ENCODE measurements around the gene CSRNP2.
A peak's percentile ranks its signal among the peaks of the same experiment; 100 is the strongest.

The CSRNP2 gene

DNA sequence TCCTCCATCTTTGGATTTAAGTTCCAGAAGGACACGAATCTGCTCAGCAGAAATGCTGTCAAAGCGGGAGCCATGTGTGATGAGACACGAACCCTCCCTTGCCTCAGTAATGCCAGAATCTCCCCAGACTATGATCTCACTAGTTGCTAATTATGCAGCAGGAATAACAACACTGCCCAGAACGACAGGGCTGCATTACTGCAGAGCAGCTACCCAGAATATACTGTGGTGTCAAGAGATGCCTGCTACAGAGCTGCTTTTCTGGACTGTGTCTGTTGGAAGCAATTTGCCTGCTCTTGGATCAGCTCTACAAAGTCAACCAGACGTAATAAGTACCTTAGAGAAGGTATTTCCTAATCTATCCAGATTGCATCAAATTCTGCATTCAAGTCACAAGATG is 5.5 kb downstream of the CSRNP2 start:
- DNase-seq: no peak

DNA sequence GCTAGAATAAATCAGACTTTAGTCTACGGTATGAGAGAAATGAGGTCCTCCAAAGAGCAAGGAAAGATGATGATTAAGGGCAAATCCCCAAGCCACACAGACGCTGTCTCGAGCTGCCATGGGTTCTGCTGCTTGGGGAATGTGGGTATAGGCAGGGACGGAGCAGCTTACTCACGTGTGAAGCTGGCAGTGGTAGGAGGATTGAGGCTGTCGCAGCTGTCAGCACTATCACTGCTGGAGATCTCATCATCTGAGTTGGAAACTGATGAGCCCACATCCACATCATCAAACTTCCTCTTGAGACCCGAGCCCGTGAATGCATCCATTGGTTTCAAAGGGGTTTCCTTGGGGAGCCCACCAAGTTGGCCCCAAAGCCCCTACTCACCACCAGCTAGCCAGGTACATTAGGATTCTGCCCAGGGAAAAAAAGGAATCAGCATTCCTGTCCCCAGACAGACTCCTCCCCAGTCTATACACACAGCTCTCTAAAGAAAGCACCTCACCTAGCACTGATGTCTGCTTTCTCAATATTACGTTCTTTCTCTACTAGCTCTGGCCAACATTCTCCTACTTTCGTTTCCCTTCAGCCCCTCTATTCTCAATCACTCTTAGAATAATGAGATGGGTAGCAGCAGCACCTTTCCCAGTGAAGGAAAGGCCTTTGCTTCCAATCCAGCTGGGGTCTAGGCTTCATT is 7.0 kb downstream of the CSRNP2 start:
- DNase-seq: no peak

DNA sequence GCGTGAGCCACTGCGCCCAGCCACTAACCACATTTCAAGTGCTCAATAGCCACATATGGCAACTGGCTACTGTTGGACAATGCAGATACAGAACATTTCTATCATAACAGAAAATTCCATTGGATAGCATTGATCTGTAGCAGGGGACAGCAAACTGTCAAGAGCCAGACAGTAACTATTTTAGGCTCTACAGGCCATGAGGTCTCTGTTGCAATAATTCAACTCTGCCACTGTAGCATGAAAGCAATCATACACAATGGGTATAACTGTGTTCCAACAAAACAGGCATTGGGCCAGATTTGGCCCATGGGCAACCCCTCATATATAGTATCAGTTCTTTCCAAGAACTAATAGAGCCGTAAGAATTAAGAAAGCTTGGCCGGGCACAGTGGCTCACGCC is 8.0 kb downstream of the CSRNP2 start:
- no peak for DNase-seq

DNA sequence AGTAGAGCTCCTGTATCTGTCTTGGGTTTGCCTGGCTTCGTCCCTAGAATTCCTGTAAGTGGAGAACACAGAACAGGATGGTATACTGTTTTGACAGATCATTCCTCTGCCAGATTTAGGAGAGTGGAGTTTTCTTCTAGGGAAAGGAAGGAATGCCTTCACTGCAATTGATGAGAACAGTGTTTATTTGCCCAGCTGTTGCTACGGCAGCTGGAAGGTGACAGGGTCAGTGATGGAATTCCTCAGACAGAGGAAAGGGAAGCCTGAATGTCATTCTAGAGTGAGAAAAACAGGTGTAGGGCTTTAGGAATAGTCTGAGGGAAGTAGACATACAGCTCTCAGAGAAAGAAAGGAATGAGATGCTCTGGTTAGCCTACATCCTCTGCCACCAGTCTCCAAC is 11.7 kb downstream of the CSRNP2 start:
- DNase-seq: no peak

DNA sequence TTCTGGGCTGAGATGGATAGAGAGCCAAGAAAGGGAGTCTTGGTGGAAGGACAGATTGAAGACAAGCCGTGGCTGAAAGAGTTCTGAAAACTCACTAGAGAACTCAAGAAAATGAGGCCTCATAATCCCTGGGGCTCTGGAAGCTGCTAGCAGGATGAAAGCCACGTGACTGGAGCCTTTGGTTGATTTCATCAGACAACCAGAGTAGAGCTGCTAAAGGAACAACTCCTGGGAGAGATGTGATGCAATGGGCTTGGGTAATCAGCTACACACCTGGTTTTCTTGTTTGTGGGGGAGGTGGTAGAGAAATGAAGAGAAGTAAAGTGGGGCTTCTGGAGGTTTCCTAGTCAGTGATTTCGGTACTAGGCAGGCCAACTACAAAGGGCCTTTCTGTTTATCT is 13.4 kb downstream of the CSRNP2 start:
- no peak for DNase-seq

DNA sequence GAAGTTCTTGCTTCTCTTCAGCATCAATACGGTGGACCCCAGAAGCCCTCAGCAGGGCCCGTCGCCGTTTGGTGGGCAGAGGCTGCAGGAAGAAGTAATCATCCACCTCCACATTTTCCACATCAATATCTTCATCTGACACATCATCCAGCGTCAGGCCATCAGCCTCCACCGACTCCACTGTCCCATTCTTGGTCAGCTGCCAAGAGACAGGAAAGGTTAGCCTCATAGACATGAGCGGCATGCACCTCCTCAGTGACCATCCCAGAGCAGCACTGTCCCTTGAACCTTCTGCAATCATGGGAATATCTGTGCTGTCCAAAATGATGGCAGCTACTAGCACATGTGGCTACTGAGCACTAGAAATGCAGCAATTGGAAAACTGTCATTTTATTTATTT is 15.6 kb downstream of the CSRNP2 start:
- no peak for DNase-seq

DNA sequence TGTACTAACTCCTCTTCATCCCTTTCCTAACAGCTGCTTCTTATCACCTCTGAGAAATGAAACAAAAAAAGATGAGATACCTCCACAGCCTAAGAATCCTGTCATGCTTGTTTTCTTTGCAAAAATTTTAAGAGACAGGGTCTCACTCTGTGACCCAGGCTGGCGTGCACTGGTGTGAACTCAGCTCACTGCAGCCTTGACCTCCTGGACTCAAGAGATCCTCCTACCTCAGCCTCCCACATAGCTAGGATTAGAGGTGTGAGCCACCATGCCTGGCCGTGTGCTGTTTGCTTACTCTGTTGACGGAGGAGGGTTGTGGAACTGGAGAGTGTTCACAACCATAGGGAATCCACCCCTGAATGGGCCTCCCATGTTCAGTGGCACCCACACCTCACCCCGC is 16.2 kb downstream of the CSRNP2 start:
- DNase-seq: no peak

DNA sequence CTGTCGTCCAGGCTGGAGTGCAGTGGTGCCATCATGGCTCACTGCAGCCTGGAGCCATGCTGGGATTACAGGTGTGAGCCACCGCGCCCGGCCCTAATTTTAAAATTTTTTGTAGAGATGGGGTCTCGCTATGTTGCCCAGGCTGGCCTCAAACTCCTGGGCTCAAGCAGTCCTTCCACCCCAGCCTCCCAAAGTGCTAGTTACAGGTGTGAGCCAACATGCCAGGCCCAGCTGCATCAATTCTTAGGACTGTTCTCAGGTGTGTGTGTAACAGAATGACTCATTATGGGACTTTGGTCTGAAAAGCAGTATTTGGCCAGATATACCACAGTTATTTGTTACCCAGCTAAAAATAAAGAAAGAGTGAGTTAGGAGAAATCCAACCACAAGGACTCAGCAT is 17.9 kb downstream of the CSRNP2 start:
- DNase-seq: no peak

DNA sequence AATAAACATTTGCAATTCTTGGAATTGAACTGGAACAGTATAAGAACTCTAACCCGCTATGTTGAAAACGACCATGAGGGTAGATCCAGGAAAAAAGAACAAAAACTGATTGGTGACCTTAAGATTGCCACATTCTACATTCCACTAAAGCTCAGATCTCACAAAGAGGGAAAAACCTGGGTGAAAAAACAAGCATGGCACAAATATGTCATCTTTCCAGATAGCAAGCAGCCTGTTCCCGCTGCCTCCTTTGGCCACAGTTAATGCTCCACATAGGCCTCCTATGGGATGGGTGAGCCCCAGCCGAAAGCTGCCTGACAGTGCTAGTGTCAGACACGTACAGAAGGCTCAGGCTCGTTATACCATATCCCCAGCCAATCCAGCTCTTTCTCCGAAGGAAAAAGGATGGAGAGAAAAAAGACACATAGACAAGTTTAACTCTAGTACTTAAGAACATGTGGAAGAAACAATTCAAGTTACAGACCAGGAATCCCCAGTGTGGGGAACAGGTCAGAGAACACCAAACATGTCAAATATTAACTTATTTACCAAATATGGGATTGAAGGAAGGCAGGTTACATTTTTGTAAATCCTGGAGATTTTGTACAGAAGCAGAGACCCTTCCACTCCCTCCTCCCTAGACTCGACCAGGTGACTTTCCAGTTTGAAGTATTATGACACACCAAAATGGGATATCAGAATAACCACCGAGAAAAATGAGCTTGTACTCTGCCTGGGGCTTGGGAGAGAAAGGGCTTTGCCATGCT is 20.6 kb downstream of the CSRNP2 start:
- no peak for DNase-seq

DNA sequence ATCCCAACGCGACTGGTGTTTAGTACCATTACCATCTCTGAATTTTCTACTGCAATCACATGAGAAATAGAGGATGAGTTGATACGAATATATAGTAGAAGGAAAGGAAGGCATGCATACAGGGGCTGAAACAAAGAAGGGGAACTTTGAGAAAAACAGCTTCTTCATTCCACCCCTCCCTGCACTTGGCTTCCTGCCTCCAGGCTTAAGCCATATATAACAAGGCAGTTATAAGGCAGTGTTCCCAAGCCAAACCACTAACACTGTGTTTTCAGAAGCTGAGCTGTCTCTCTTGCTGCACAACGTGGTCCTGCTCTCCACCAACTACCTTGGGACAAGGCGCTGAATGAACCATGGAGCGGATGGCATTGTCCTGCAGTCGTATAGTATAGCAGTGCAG is 24.3 kb downstream of the CSRNP2 start:
- DNase-seq: no peak

DNA sequence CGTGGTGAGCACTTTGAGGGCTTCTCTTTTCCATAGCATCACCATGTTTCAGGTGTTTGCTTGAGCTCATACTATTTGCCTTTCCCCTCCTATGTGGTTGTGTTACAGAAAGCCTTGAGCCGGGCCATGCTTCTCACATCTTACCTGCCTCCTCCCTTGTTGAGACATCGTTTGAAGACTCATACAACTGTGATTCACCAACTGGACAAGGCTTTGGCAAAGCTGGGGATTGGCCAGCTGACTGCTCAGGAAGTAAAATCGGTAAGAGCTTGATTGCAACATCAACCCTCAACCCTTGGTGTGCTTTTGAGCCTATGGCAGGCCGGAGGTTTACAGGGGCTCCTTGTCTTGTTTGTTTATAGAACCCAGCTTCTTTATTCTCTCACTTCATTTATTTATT is 27.2 kb downstream of the CSRNP2 start:
- DNase-seq: no peak

DNA sequence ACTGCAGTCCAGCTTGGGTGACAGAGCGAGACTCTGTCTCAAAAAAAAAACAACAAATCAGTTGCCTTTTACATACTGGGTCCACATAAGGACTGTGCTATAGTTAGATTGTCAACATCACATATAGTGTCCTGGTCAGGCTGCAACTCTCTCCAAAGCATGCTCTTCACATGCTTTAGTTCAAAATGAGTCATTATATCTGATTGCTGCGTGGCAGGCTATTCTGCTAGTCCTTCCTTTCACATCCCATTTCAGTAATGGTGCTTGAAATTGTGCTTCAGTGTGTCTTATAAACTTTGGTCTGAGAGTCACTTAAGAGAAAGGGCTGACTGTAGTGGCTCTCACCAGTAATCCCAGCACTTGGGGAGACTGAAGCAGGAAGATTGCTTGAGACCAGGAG is 28.3 kb downstream of the CSRNP2 start:
- no peak for DNase-seq

DNA sequence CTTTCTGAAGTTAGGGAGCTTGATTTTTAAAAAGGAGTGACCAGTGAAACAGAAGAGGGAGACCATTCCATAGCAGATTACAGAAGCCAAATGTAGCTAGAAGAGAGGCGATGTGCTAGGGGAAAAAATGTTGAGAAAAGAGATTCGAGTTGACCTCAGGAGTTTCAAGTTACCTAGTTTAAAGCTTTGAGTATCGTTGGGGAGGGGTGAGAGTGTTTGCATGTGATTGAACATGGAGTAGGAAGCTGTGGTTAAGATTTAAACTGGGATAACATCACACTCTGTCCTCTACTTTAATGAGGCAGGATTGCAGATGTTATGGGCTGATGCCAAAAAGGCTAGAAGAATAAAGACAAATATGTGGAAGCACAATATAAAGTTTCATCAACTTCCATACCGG is 31.6 kb downstream of the CSRNP2 start:
- no peak for DNase-seq

DNA sequence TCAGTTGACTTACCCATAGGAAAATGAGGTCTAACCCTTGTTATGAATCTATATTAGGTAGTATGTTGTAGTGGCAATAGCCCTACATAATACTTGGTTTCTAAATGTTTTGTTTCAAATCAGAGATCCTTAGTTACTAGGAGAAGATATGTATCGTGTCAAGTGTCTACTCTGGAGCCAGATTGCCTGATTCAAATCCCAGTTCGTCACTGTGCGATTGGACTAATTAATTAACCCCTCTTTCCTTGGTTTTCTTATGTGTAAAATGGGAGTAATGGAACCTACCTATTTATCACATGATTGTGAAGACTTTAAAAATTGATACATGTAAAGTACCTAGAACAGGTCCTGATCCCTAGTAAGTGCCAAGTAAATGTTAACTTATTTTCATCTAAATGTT is 33.9 kb downstream of the CSRNP2 start:
- no peak for DNase-seq

DNA sequence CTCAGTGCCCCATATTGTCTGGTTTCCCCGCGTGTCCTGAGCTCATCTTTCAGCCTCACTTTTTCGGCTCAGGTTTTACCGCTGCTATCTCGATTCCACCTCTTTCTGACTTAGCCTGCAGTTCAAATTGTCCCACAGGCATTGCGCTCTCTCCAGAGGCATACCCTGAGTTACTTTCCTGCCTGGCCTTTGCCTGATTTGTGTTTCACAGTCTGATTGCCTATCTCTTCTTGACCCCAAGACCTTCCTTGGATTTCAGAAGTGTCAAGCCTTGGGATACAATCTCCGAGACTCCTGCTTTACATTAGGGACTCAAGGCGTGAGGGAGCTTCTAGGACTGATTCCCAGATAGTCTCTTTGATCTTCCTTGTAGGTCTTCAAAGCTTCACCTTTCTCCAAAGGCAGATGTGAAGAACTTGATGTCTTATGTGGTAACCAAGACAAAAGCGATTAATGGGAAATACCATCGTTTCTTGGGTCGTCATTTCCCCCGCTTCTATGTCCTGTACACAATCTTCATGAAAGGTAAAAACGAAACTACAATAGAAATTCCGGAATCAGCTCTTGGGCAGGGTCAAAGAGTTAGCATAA is 34.6 kb downstream of the CSRNP2 start:
- DNase-seq: no peak

DNA sequence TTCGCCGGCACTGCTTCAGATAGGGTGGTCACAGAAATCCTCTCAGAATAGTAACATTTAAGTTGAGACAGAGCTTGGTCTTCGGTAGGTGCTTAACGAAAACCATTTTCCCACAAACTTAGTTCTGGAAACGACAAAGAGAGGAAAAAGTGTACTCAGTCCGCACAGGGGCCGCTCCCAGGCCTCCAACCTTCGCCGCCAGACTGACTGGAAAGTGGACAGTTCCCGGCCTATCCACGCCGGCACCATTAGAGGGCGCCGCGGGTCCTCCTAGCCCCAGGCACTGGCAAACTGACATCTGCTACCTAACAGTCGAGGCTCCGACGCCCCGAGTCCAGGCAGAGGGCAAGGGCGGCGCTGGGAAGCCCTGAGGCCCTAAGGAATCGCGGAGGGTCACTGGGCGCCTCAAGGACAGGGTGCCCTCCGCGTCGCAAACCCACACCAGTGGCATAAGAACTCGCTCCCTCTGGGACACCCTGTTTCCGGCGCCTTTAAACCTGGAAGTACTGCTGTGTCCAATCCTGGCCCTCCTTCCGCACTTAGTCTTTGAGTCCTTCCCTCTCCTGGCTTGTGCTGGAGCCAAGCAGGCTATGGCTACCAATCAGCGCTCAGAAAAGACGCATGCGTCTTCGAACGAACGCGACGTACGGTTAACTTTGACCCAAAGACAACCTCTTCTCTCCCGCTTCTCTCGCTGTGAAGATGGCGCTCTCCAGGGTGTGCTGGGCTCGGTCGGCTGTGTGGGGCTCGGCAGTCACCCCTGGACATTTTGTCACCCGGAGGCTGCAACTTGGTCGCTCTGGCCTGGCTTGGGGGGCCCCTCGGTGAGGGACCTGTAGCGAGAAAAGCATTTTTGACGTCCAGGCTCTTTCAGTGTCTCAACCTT is 35.5 kb downstream of the CSRNP2 start, which contains the start of gene LETMD1:
TSS of gene LETMD1 (plus strand) at position 673 of the 886 bp plus-strand sequence. CDS start at position 703, 30 bp downstream.
- DNase-seq: peak; percentile 99

DNA sequence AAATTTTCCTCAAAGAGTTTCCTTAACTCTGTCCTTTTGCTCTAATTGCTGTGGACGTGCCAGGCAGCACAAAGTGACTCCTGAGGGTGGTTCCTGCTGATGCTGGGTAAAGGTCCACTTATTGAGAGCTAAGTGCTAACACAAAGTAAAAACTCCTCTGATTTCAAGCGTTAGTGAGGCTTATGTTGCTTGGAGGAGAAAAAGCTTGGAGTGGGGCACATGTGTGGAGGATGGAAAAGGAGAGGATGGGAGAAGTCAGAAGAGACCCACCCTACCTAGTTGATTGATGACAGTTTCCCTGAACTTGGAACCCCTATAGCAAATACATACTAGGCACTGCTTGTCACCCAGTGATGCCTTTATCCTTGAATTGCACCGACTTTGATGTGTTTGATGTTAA is 47.1 kb downstream of the CSRNP2 start:
- no peak for DNase-seq

DNA sequence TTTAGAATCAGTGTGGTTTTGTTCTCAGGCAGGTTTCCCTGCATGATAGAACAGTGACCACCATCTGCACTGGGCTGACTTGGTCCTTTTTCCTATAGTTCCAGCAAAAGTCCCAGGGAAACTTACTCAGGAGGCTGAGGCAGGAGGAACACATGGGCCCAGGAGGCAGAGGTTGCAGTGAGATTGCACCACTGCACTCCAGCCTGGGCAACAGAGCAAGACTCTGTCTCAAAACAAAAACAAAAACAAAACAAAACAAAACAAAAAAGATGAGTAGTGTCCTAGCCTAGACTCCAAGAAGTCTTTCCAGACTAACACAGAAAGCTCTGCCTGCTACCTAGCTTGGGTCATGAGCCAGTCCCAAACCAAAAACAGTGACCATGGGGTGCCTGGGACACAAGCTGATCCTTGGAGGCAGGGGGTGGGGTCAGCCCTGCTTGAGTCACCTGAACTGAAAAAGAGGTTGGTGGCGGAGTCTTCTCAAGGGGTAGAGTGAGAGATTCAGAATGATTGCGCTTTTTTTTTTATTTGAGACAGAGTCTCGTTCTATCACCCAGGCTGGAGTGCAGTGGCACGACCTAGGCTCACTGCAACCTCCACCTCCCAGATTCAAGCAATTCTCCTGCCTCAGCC is 49.8 kb downstream of the CSRNP2 start:
- no peak for DNase-seq

DNA sequence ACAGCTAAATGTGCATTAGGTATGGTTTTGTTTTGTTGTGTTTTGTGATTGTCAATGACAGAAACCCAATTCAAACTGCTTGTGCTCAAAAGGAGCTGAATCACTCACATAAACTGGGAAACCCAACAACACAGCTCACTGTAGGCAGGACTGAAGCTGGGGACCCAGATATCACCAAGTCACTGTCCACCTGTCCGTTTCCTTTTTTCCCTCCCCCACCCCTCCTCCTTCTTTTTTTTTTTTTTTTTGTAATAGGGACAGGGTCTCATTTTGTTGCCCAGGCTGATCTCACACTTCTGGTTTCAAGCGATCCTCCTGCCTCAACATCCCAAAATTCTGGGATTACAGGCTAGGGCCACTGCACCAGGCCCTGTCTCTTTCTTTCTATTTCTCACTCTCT is 50.3 kb downstream of the CSRNP2 start:
- no peak for DNase-seq

DNA sequence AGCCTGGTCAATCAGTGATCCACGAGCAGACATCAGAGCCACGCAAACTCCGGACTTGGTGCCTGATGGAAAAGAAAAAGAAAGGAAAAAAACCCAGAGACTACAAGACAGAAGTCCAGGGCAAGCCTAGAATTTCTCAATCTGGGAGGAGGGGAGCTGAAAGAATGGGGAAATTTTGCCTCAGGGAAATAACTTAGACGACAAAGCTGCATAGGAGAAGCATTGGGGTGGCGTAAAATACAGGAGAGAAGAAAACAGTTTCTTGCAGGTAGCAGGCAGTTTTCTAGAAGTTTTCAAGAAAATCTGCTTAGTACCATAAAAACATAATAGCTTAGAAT is 54.6 kb downstream of the CSRNP2 start:
- no peak for DNase-seq

DNA sequence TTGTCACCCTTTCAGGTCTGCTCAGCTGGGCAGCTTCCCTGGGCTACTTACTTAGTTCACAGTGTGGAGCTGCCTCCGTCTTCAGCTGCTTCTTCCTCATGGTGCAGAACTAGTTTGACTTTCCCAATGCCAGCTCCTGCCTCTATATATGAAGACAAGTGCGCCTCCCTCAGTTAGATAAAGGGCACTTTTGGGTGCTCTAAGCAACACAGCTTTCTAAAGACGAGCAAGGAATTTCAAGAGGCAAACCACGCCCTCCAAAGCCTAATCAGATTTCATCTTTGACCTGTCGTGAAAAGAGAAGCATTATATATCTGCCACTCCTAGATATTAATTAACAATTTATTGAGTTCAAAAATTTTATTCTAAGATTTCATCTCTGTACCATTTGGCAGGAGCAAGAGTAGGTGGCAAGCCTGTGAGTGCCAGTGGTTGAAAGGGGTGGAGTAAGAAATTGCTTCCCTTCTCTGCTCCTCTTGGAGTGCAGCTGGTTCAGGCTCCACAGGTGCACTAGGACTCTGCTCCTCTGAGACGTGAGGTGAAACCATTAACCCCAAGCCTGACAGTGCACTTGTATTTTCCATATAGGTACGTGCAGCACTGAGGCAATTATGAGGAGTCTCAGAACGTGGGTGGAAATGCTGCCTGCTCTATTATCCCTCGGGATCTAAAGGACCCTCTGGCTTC is 55.1 kb downstream of the CSRNP2 start:
- DNase-seq: peak; percentile 43

DNA sequence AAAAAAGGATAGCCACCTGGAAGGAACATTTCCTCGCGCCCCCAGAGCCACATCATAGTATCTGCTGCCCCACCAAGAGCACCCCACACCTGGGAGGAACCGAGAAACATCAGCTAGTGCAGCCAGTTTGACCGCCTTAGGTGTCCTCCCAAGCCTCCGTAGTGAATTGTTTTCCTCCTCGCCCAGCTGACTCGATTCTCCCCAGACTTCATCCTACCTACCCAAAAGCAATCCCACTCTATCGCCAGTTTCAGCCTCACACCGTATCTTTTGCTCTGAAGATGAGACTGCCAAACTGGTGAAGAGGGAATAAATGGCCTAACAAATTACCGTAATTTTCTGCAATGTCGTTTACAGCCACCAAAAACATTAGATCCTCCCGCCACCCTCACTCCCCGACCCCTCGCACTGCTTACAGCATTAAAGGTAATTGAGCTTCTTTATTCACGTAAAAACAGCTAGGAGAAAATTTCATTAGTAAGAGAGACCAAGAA is 56.0 kb downstream of the CSRNP2 start:
- no peak for DNase-seq
